GM23338 (cell line): ENCODE measurements around the gene RWDD4. TPM values are rescaled to one million over a fixed set of nuclear protein-coding genes. Genes with fewer than 3 reads are reported as not detected.

Experiments used
- ATAC-seq: fragments of 200-7000 bp; cut with Tn5 transposase; 3 replicates; pipeline ENCODE4 v1.9.1; 2020
- DNase-seq: peaks from one replicate; pipeline ENCODE4 v3.0.0-alpha.2; 2015; ENCODE audit warnings: low spot score
- H2AFZ ChIP-seq: fragments of 200-600 bp; sonication (generic); 2 replicates; pipeline ENCODE4 v1.8.0; 2016; ENCODE audit warnings: antibody characterized with exemption, mild to moderate bottlenecking, moderate library complexity
- H3F3A ChIP-seq: fragments of 200-600 bp; sonication (generic); replicated peaks from 2 replicates; pipeline ENCODE4 v1.8.0; 2017; ENCODE audit warnings: antibody characterized with exemption, mixed run types, low read depth
- H3K27ac ChIP-seq: fragments of 200-600 bp; sonication (generic); 2 replicates; pipeline ENCODE4 v1.6.1; 2016; ENCODE audit warnings: low read depth
- H3K27me3 ChIP-seq: fragments of 200-600 bp; sonication (generic); 2 replicates; pipeline ENCODE4 v1.8.0; 2016; ENCODE audit warnings: mild to moderate bottlenecking, mixed run types, moderate library complexity; ENCODE audit not compliant: insufficient read depth
- H3K36me3 ChIP-seq: fragments of 200-600 bp; sonication (generic); 2 replicates; pipeline ENCODE4 v1.8.0; 2016; ENCODE audit warnings: mild to moderate bottlenecking; ENCODE audit not compliant: insufficient read depth
- H3K4me1 ChIP-seq: fragments of 200-600 bp; sonication (generic); 2 replicates; pipeline ENCODE4 v1.8.0; 2016; ENCODE audit warnings: mild to moderate bottlenecking, moderate library complexity; ENCODE audit not compliant: insufficient read depth
- H3K4me2 ChIP-seq: fragments of 200-600 bp; sonication (generic); 2 replicates; pipeline ENCODE4 v1.7.1; 2017; ENCODE audit warnings: mixed run types
- H3K4me3 ChIP-seq: fragments of 200-600 bp; sonication (generic); 2 replicates; pipeline ENCODE4 v1.6.1; 2016; ENCODE audit warnings: mixed run types
- H3K79me2 ChIP-seq: fragments of 200-600 bp; sonication (generic); replicated peaks from 2 replicates; pipeline ENCODE4 v1.8.0; 2017; ENCODE audit warnings: mild to moderate bottlenecking; ENCODE audit not compliant: insufficient read depth
- H3K9me2 ChIP-seq: fragments of 200-600 bp; sonication (generic); 2 replicates; pipeline ENCODE4 v1.8.0; 2017; ENCODE audit not compliant: insufficient read depth
- H4K20me1 ChIP-seq: fragments of 200-600 bp; sonication (generic); replicated peaks from 2 replicates; pipeline ENCODE4 v1.8.0; 2017; ENCODE audit warnings: mild to moderate bottlenecking; ENCODE audit not compliant: insufficient read depth
- H3K27ac Mint-ChIP-seq: 2 replicates; pipeline ENCODE4 v1.8.0; 2020; ENCODE audit warnings: inconsistent platforms, mild to moderate bottlenecking, moderate library complexity, mixed read lengths
- H3K27me3 Mint-ChIP-seq: 3 replicates; pipeline ENCODE4 v1.8.0; 2022; ENCODE audit warnings: low read depth, mild to moderate bottlenecking, moderate library complexity, mixed read lengths, inconsistent platforms; ENCODE audit not compliant: insufficient read depth, poor library complexity
- H3K36me3 Mint-ChIP-seq: 3 replicates; pipeline ENCODE4 v1.8.0; 2021; ENCODE audit warnings: low read depth, mild to moderate bottlenecking, inconsistent platforms, moderate library complexity, mixed read lengths
- H3K4me1 Mint-ChIP-seq: 3 replicates; pipeline ENCODE4 v1.8.0; 2020; ENCODE audit warnings: mild to moderate bottlenecking, inconsistent platforms, mixed read lengths
- H3K4me3 Mint-ChIP-seq: 3 replicates; pipeline ENCODE4 v1.8.0; 2021; ENCODE audit warnings: moderate library complexity, mild to moderate bottlenecking, inconsistent platforms, mixed read lengths
- H3K9me3 Mint-ChIP-seq: 3 replicates; pipeline ENCODE4 v1.8.0; 2020; ENCODE audit warnings: moderate library complexity, mild to moderate bottlenecking, inconsistent platforms, mixed read lengths
- REST ChIP-seq: IDR thresholded peaks from one replicate; pipeline ENCODE4 v1.6.1; 2018; ENCODE audit warnings: antibody characterized with exemption; ENCODE audit not compliant: unreplicated experiment
- ZNF462 ChIP-seq: fragments of 250-450 bp; sonication (Bioruptor Pico); IDR thresholded peaks from 2 replicates; pipeline ENCODE4 v1.5.0; 2020; ENCODE audit warnings: mild to moderate bottlenecking, moderate library complexity
- polyA plus RNA-seq: library from polyadenylated mRNA; unstranded; fragments of >200 nt; fragmentation: Nextera tagmentation; extraction: Ambion mirVana; gene quantifications from 2 replicates; pipeline ENCODE4 v1.2.1, GENCODE V29; 2016
- total RNA-seq: library from RNA; depleted of rRNA; stranded (reverse); fragments of >200 nt; shearing (Covaris generic); gene quantifications from 2 replicates; pipeline ENCODE4 v1.2.3, GENCODE V29; 2014

The RWDD4 gene
- total and polyA plus RNA-seq, 2 experiments from 2014 or later = 22.4 to 28.9 TPM

- no peak overlapping the region for H3K4me3 ChIP-seq
- Mint-ChIP-seq H3K4me3 (no peak overlapping the region), H3K9me3 (no peaks in the 10 kb centered on the region), H3K27me3 (no peaks in the 10 kb centered on the region), H3K4me1 (no peaks in the 10 kb centered on the region), H3K27ac (no peak overlapping the region), H3K36me3 (peaks cover 79% of the 10 kb centered on the region)
- no peak overlapping the region for H3K4me2 ChIP-seq
- H3K27ac ChIP-seq = no peak overlapping the region
- DNase-seq = no peak
- H3K27me3 ChIP-seq = no peaks in the 10 kb centered on the region
- ATAC-seq = no peak
- H3F3A ChIP-seq = no peaks in the 10 kb centered on the region
- no peak overlapping the region for H2AFZ ChIP-seq
- H4K20me1 ChIP-seq = 0 out of 2 replicates have a peak, but pooled peaks cover 4% of the 10 kb centered on the region
- no peaks in the 10 kb centered on the region for H3K4me1 ChIP-seq
- no peaks in the 10 kb centered on the region for H3K79me2 ChIP-seq
- peaks cover 58% of the 10 kb centered on the region for H3K36me3 ChIP-seq
- TF ChIP-seq ZNF462 (CRISPR knock-in tag) (no peak), REST (no peak)
- no peaks in the 10 kb centered on the region for H3K9me2 ChIP-seq
Observed at GRCh38 chr4:183698909-183699308, 39.9 kb upstream of the RWDD4 start.
